AG09309 (cell line): ENCODE data around the gene IL17REL.
"Not testable (repeated sequence)": the region's sequence is repeated elsewhere in the genome, so short reads cannot be mapped to it uniquely, and the experiment has no call there.

Experiments
- DNase-seq: peaks from one replicate; pipeline ENCODE4 v3.0.0-alpha.2; 2010; ENCODE audit warnings: low read depth
- H3K4me3 ChIP-seq: 2 replicates; pipeline ENCODE4 v1.5.1; 2011; ENCODE audit warnings: mild to moderate bottlenecking, low read depth, low read length, moderate library complexity; ENCODE audit not compliant: control insufficient read depth
- TF ChIP-seq, protein P1 (sequence below): IDR thresholded peaks from 2 replicates; pipeline ENCODE4 v1.5.1; 2011; ENCODE audit warnings: mild to moderate bottlenecking, low read depth, low read length, inconsistent platforms; ENCODE audit not compliant: insufficient read depth, control insufficient read depth; ENCODE audit errors: missing control alignments

IL17REL gene

DNA sequence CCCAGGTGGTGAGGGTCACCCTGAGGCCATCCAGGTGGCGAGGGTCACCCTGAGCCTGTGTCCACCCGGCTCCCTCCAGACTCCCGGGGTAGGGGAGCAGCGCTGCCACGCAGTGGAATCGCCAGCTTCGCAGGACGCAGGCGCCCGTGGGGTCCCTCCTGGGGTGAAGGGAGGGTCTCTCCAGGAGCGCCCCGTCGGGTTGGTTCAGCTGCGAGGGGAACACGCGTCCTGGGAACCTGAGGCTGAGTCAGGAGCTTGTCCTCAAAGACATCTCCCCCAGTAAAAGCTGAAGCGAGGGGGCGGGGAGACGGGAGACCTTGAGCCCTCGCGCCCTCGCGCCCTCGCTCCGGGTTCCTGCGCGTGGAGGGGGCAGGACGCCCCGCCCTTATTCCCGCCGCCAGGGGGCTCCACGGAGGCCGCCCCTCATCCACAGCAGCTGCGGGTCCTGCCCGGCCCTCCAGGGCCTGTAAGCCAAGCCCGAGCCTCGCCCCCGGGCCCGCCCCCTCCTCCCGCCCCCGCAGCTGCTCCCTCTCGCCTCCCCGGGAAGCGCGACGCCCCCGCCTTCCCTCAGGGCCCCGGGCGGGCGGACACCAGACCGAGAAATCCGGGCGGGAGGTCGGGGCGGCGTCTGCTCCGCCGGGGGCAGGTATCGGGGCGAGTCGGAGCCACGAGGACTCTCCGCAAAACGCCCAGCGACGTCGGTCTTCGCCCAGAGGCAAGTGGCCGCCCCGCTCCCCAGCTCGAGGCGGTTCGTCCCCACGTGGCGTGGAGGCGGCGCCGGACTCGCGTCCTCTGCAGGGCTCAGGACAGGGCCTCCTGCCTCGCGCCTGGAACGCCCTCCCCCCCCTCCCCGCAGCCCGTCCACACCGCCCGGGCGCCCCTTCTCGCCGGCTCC, 29.2 kb downstream of the IL17REL start:
- H3K4me3 ChIP-seq: no peak overlapping the region
- TF ChIP-seq, protein P1, sequence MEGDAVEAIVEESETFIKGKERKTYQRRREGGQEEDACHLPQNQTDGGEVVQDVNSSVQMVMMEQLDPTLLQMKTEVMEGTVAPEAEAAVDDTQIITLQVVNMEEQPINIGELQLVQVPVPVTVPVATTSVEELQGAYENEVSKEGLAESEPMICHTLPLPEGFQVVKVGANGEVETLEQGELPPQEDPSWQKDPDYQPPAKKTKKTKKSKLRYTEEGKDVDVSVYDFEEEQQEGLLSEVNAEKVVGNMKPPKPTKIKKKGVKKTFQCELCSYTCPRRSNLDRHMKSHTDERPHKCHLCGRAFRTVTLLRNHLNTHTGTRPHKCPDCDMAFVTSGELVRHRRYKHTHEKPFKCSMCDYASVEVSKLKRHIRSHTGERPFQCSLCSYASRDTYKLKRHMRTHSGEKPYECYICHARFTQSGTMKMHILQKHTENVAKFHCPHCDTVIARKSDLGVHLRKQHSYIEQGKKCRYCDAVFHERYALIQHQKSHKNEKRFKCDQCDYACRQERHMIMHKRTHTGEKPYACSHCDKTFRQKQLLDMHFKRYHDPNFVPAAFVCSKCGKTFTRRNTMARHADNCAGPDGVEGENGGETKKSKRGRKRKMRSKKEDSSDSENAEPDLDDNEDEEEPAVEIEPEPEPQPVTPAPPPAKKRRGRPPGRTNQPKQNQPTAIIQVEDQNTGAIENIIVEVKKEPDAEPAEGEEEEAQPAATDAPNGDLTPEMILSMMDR: peak; percentile 9
- no peak for DNase-seq

DNA sequence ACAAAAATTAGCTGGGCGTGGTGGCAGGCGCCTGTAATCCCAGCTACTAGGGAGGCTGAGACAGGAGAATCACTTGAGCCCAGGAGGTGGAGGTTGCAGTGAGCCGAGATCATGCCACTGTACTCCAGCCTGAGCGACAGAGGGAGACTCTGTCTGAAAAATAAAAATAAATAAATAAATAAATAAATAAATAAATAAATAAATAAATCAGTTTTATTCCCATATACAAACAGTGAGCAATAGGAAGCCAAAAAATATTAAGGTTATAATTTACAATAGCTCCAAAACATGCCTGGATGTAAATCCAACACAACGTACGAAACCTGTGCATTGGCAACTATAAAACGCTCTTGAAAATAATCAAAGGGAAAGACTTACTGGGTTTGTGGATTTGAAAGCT, 30.8 kb downstream of the IL17REL start:
- not testable (repeated sequence) for DNase-seq, H3K4me3 ChIP-seq

DNA sequence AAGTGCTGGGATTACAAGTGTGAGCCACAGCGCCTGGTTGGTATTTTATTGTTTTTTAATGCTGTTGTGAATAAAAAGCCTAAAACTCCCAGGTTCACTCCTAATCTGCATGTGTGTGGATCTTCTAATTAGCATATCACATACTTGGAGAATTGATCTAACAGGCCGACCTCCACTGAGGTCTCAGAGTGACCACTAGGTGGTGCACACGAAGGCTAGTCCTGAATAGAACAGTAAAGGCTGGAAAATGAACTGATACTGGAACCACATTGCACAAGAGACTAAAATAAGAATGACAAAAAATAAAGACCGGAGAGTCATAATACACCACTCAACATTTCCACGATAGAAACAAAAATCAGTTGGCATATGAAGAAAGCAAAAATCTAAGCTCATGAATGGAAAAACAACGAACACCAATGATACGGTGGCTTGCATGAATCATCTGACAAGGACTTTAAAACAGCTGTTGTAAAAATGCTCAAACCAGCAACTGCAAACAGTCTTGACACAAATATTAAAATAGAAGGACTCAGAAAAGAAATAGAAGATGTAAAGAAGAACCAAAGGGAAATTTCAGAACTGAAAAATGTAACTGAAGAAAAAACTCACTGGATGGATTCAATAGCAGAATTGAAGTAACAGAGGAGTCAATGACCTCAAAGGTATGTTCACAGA, 32.8 kb downstream of the IL17REL start:
- DNase-seq: no peak
- TF ChIP-seq, protein P1: peak; percentile 56

DNA sequence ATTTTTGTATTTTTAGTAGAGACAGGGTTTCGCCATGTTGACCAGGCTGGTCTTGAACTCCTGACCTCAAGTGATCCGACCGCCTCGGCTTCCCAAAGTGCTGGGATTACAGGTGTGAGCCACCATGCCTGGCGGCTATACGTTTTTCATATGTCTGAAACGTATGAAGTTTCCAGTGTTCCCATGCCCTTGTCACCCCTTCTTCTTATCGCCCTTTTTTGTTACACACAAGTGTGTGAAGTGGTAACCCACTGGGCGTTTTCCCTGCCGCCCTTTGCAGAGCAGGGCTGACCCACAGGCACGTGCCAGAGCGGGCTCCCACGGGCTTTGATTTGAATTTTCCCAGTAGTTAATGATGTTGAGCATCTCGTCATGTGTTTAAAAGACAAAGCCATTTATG, 35.0 kb downstream of the IL17REL start:
- no peak for DNase-seq
- TF ChIP-seq, protein P1: no peak
- no peak overlapping the region for H3K4me3 ChIP-seq

More for the DNA sequence above, 32.8 kb downstream of the IL17REL start:
- H3K4me3 ChIP-seq: no peak overlapping the region

DNA sequence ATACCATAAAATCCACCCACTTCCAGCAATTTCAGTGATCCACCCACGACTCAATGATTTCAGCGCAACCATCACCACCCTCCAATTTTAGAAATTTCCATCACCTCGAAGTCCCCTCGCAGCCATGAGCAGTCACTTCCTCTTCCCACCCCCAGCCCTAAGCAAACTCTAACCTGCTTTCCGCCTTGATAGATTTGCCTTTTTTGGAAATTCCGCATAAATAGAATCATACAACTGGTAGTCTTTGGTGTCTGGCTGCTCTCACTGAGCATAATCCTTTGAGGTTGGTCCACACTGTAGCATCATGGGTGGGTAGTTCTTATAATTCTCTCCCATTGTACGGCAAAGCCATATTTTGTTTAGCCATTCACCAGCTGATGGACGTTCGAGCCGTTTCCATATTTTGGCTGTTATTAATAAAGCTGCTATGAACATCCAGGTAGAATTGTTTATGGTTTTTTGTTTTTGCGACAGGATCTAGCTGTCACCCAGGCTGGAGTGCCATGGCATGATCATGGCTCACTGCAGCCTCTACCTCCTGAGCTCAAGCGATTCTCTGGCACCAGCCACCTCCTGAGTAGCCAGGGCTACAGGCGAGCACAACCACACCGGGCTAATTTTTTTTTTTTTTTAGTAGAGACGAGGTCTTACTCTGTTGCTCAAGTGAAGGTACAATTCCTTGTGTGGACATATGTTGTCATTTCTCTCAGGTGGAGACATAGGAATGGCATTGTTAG, 36.0 kb downstream of the IL17REL start:
- TF ChIP-seq, protein P1: no peak
- no peak for DNase-seq
- no peak overlapping the region for H3K4me3 ChIP-seq

DNA sequence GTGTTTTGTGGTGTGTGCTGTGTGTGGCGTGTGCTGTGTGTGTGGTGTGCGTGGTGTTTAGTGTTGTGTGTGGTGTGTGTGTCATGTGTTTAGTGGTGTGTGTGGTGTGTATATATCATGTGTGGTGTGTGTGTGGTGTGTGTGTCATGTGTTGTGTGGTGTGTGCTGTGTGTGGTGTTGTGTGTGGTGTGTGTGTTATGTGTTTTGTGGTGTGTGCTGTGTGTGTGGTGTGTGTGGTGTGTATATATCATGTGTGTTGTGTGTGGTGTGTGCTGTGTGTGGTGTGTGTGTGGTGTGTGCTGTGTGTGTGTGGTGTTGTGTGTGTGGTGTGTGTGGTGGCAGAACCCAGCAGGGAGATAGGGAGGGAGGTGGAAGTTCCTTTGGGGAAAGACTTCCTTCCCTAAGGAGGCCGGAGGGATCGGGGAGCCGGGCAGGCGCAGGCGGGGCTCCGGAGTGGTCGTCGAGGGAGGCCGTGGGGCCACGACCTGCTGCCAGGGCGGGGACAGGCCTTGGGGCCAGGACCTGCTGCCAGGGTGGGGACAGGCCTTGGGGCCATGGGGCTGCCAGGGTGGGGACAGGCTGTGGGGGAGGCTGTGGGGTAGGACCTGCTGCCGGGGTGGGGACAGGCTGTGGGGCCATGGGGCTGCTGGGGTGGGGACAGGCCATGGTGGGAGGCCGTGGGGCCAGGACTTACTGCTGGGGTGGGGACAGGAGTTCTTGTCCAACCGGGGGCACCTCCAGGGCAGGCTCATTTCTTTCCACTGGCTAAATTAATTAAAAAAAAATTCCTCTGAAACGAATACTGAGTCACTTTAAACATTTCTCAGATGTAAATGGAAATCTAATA, 36.8 kb downstream of the IL17REL start:
- no peak overlapping the region for H3K4me3 ChIP-seq
- TF ChIP-seq, protein P1: no peak
- no peak for DNase-seq
